Measurements from ENCODE around the gene SPATA1. TPM values are rescaled to one million over a fixed set of nuclear protein-coding genes. Genes with fewer than 3 reads are reported as not detected.

Gene SPATA1
- total RNA-seq, 1 donor from 2014 or later: 1.5 TPM

GRCh38 chr1:84541679-84542078 is 35.5 kb downstream of the SPATA1 start:
- H3K4me1 Mint-ChIP-seq: no peaks in the 10 kb centered on the region
- no peaks in the 10 kb centered on the region for H3K36me3 Mint-ChIP-seq (ENCODE audit: low read depth)
- DNase-seq (ENCODE audit: low read depth, low spot score): no peak
- H3K27ac Mint-ChIP-seq (ENCODE audit: unreplicated experiment): no peak overlapping the region
- H3K4me3 Mint-ChIP-seq: no peak overlapping the region
- H3K9me3 Mint-ChIP-seq: no peaks in the 10 kb centered on the region
- no peak for TF ChIP-seq CTCF (conservative IDR thresholded peaks at IDR 0.05)
- H3K27me3 Mint-ChIP-seq (ENCODE audit: low read depth): no peaks in the 10 kb centered on the region

GRCh38 chr1:84550826-84551225 is 44.6 kb downstream of the SPATA1 start:
- H3K27me3 Mint-ChIP-seq (ENCODE audit: low read depth): no peaks in the 10 kb centered on the region
- no peak for DNase-seq (ENCODE audit: low read depth, low spot score)
- H3K36me3 Mint-ChIP-seq (ENCODE audit: low read depth): no peaks in the 10 kb centered on the region
- H3K27ac Mint-ChIP-seq (ENCODE audit: unreplicated experiment): no peak overlapping the region
- H3K4me1 Mint-ChIP-seq: no peaks in the 10 kb centered on the region
- no peak for TF ChIP-seq CTCF (conservative IDR thresholded peaks at IDR 0.05)
- no peaks in the 10 kb centered on the region for H3K9me3 Mint-ChIP-seq
- H3K4me3 Mint-ChIP-seq: no peak overlapping the region

- H3K4me1 Mint-ChIP-seq: peaks cover 14% of the 10 kb centered on the region
- H3K27me3 Mint-ChIP-seq (ENCODE audit: low read depth): no peaks in the 10 kb centered on the region
- no peaks in the 10 kb centered on the region for H3K9me3 Mint-ChIP-seq
- no peak for TF ChIP-seq CTCF (conservative IDR thresholded peaks at IDR 0.05)
- no peak overlapping the region for H3K4me3 Mint-ChIP-seq
- DNase-seq (ENCODE audit: low read depth, low spot score): no peak
- no peak overlapping the region for H3K27ac Mint-ChIP-seq (ENCODE audit: unreplicated experiment)
- no peaks in the 10 kb centered on the region for H3K36me3 Mint-ChIP-seq (ENCODE audit: low read depth)
Observed at GRCh38 chr1:84569216-84569615, 63.0 kb downstream of the SPATA1 start.

- DNase-seq (ENCODE audit: low read depth, low spot score): no peak
- no peak for TF ChIP-seq CTCF (conservative IDR thresholded peaks at IDR 0.05)
Observed at GRCh38 chr1:84570436-84571149, 64.4 kb downstream of the SPATA1 start.

GRCh38 chr1:84571150-84571535 is 65.0 kb downstream of the SPATA1 start:
- Mint-ChIP-seq H3K9me3 (no peaks in the 10 kb centered on the region), H3K4me1 (peaks cover 19% of the 10 kb centered on the region), H3K4me3 (no peak overlapping the region), H3K27me3 (ENCODE audit: low read depth) (no peaks in the 10 kb centered on the region), H3K27ac (ENCODE audit: unreplicated experiment) (no peak overlapping the region), H3K36me3 (ENCODE audit: low read depth) (no peaks in the 10 kb centered on the region)
- DNase-seq (ENCODE audit: low read depth, low spot score): no peak
- TF ChIP-seq CTCF (conservative IDR thresholded peaks at IDR 0.05): no peak

More at GRCh38 chr1:84570436-84571149, 64.4 kb downstream of the SPATA1 start:
- no peak overlapping the region for H3K4me3 Mint-ChIP-seq
- no peak overlapping the region for H3K27ac Mint-ChIP-seq (ENCODE audit: unreplicated experiment)
- no peaks in the 10 kb centered on the region for H3K36me3 Mint-ChIP-seq (ENCODE audit: low read depth)
- no peaks in the 10 kb centered on the region for H3K27me3 Mint-ChIP-seq (ENCODE audit: low read depth)
- H3K9me3 Mint-ChIP-seq: no peaks in the 10 kb centered on the region
- peaks cover 19% of the 10 kb centered on the region for H3K4me1 Mint-ChIP-seq
